Heart left ventricle (tissue), 13 donors: Measurements from ENCODE around the gene LAMA2.

Source experiments
- POLR2A ChIP-seq, 2 donors: fragments of 450-650 bp; IDR thresholded peaks; one replicate each; pipeline ENCODE4 v1.6.1; 2017; ENCODE audit warnings: antibody characterized with exemption in 2 of 2, mild to moderate bottlenecking in 2 of 2, moderate library complexity in 2 of 2
- TF ChIP-seq, protein P1 (sequence below), 12 donors: fragments of 200-600 bp; sonication (generic) in 4 of 12; IDR thresholded peaks; one replicate each; pipeline versions ENCODE4 v1.5.0 to v1.8.0; 2018 to 2022; ENCODE audit warnings: antibody characterized with exemption in 12 of 12, mild to moderate bottlenecking in 5 of 12
- donor health status: ischemic (EF 13 %, LVEDD 7.1; RV severe dilation, severe dysfunction).
- donor health status: DM: no; HTN: yes; CAD: no.
- donor health status: DM: no; HTN: no; CAD: no.
- donor health status: ischemic (EF 25% LVEDD 6.9; RV normal size, moderate dysfunction).
- donor health status: ischemic (EF 25% LVEDD 5.7; RV mildly dilated, moderate dysfunction).
- donor health status: ischemic (EF 35%, LVEDD 5.7; RV mildly dilated, moderate dysfunction).
- donor health status: nonischemic (EF 11% LVEDD 7.7; RV severe dilation, severe dysfunction).
- donor health status: DM: yes; HTN: yes; CAD: no.
- donor health status: PGD.
- donor health status: ischemic (EF 29% LVEDD 5.4; RV normal size, mild dysfunction).
- donor health status: nonischemic (EF 23%, LVEDD 6.1; RV moderate dilation, normal function).

DNA sequence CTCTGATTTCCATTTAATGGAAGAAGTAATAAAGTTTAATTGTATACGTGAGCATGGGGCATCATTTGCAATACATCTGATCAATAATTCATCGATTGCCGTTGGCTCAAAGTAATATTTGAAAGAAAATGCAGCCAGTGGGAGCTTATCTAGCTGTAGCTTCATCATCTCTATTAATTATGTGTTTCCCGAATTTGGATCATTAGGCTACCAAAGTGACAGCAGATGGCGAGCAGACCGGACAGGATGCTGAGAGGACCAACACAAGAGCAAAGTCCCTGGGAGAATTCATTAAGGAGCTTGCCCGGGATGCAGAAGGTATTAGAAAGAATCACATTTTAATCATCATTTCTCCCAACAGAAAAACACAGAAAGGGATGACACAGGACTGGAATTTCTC lies 500.0 kb downstream of the LAMA2 start:
- TF ChIP-seq, protein P1, sequence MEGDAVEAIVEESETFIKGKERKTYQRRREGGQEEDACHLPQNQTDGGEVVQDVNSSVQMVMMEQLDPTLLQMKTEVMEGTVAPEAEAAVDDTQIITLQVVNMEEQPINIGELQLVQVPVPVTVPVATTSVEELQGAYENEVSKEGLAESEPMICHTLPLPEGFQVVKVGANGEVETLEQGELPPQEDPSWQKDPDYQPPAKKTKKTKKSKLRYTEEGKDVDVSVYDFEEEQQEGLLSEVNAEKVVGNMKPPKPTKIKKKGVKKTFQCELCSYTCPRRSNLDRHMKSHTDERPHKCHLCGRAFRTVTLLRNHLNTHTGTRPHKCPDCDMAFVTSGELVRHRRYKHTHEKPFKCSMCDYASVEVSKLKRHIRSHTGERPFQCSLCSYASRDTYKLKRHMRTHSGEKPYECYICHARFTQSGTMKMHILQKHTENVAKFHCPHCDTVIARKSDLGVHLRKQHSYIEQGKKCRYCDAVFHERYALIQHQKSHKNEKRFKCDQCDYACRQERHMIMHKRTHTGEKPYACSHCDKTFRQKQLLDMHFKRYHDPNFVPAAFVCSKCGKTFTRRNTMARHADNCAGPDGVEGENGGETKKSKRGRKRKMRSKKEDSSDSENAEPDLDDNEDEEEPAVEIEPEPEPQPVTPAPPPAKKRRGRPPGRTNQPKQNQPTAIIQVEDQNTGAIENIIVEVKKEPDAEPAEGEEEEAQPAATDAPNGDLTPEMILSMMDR (IDR thresholded peaks at IDR 0.05): no peak
- no peak for TF ChIP-seq POLR2A (IDR thresholded peaks at IDR 0.05)
